ENCODE measurements around the gene LTBP1.
"Not testable (repeated sequence)": the region's sequence is repeated elsewhere in the genome, so short reads cannot be mapped to it uniquely, and the experiment has no call there.

The LTBP1 gene

DNA sequence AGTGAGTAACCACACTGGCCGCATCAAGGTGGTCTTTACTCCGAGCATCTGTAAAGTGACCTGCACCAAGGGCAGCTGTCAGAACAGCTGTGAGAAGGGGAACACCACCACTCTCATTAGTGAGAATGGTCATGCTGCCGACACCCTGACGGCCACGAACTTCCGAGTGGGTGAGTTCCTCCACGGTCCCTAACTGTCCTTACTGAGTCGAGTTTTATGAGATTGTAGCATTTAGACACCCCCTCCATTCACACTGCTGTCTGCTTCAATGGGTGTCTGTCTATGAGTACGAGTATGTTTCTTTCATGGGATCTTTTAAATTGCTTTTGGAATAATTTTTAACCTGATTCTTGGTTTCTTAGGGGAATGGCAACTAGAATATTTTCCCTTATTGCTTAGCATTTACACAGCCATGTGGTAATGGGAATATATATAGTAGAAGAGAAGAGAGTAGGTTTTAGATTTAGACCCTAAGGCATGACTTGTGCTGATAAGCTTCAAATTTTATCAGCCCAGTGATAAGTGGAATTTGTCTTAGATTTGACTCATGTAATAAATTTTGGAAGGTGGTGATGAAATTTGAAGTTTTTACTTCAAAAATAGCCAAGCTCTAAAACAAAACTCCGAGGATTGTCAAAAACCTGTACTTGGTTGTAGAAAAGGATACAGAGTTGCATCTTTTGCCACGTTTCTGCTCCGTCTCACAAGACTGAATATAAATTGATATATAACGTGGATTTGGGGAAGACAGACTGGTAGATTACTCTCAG, 188.2 kb downstream of the LTBP1 start:
- DNase-seq (ENCODE audit: extremely low read depth in 1 of 2, low read depth in 1 of 2): no peak

DNA sequence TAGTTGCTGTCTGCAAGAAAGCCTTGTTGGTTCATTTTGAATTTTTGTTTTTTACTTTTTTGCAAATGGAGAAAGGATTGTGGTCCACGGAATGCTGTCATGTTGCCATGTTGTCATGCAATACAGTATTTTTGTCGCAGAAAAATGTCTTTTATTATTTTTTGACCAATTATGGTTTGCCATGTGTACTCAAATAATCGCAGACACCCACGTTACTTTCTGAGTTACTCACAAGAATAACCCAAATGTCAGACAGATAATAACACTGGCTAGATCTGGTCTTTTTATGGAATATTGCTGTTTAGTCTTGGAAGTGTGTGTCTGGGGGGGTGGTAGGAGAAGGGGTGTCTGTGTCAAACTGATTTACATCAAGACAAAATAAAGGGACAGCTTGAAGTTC, 188.9 kb downstream of the LTBP1 start:
- DNase-seq (ENCODE audit: extremely low read depth in 1 of 2, low read depth in 1 of 2): no peak

DNA sequence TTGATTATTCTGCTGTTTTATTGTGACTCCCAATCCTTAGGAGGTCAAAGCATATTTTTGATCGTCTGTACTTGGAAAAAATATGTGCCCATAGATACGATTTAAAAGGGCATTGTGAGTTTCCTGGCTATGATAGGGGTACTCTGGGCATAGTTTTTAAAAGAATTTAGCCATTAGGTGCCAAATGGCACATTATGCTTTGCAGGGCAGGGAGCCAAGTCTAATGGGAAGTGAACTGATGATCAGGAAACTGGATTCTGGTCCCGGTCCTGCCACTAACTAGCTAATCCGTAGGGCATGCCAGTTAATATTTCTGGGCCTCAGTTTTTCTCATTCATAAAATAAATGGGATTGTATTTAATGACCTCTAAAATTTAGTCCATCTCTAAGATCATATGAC, 189.3 kb downstream of the LTBP1 start:
- DNase-seq (ENCODE audit: extremely low read depth in 1 of 2, low read depth in 1 of 2): no peak

DNA sequence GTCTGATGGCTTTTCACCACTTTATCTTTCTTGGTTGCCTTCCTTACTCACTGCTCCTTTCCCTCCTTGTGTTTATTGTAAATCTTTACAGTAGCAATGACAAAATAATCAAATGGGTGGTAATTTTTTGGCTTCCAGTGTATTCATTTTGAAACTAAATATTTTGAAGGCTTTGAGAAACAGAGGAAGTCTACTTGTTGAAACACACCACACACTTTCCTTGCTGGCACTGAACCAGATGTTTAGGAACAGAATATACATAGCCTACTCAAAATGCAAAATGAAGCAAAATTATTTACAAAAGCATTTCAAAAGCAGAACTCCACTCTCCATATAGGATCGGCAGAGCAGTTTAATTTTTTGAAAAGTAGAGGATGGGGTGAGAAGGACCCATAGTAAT, 189.8 kb downstream of the LTBP1 start:
- no peak for DNase-seq (ENCODE audit: extremely low read depth in 1 of 2, low read depth in 1 of 2)

DNA sequence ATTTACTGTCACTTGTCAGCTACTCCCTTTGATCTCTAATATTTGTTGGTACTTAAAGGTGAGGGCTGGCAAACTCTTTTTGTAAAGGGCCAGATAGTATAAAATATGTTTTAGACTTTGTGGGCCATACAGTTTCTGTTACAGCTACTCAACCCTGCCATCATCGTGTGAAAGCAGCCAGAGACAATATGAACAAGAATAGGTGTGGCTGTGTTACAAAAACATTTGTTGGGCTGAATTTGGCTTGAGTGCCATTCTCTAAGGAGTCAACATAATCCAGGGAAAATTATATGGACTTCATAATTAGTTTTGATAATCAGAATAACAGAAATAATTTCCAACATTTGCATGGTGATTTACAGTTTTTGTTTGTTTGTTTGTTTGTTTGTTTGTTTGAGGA, 190.6 kb downstream of the LTBP1 start:
- no peak for DNase-seq (ENCODE audit: extremely low read depth in 1 of 2, low read depth in 1 of 2)

DNA sequence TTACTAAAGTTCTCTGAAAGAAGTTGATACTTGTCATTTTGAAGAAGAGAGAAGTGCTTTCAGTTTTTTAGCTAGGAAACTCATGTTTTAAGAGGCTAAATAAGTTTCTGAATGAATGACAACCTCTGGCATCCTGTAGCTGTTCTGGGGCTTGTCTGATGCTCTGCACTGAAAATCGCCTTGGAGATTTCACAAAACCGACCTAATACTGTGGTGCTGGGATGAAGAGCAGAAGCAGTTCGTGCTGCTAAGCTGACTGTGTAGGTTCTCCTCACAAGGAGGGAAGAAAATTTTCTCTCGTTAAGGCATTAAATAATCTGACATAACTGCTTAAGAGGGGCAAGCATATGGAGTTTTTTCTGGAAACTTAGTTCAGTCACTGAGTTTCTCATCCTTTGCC, 193.2 kb downstream of the LTBP1 start:
- no peak for DNase-seq (ENCODE audit: extremely low read depth in 1 of 2, low read depth in 1 of 2)

DNA sequence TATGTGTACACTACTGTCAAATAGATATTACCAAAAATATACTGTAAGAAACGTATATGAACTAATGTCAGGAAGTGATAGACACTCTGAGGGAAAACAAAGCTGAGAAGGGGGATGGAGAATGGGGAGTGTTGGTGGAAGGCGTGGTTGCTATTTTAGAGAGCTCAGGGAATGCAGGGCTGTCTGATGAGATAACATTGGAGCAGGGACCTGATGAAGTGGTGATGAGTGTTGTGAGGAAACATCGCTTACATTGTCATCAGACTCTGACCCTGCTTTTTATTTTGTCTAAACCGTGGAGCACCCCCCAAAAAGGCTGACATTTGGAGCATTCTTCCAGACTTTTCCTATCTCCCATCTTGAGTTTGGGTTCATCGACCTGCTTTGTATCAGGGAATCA, 194.7 kb downstream of the LTBP1 start:
- DNase-seq (ENCODE audit: extremely low read depth in 1 of 2, low read depth in 1 of 2): no peak

DNA sequence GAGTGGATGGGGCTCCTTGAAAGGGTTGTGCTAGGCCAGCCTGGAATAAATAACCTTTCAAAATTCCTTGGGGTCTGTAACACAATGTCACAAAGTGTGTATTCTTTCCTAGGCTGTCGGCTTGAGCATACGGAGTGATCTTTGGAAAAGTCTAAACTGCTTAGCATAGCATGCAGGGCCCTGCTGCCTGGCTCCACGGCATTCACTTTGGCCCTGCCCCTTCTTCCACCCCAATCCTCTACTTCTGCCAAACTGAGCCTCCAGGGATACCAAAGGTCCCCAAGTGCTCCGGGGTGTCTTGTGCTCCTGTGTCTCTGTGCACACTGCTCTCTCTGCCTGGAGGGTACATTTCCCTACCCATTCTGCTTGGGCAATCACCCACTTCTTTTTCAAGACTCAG, 196.1 kb downstream of the LTBP1 start:
- DNase-seq (ENCODE audit: extremely low read depth in 1 of 2, low read depth in 1 of 2): no peak

DNA sequence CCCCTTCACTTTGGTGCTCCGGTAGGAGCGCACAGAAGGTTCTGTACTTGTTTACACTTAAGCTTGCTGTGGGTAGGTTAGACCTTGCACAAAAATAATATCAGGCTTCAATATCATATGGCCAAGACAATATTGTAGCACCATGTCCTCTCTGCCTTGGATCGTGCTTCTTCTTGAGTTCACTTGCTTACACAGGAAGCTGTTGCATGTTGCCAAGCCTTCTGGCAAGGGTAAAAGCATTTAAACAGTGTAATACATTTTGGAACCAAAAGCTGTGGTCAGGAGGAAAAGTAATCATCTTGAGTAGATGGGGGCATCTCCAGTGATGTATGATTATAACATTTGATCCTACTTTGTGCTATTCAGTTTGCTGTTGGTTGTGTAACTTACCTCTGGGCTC, 197.5 kb downstream of the LTBP1 start:
- no peak for DNase-seq (ENCODE audit: extremely low read depth in 1 of 2, low read depth in 1 of 2)

DNA sequence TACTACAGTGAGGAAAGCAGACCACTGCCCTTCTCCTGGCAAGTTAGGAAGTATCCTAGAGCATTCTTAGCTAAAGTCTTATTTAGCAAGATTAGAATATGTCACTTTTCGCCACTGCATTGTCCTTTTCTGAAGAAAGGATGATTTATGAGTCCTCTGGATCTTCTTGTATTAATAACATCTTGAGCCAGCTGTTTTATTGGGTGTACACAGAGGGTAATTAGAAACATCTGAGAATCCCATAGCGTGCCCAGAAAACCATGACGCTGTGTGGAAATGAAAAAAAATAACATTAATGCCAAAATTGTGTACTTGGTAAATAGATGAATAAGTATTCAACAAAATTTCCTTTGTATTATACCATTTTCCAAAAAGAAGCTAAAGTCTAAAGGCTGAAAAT, 198.7 kb downstream of the LTBP1 start:
- DNase-seq (ENCODE audit: extremely low read depth in 1 of 2, low read depth in 1 of 2): no peak

DNA sequence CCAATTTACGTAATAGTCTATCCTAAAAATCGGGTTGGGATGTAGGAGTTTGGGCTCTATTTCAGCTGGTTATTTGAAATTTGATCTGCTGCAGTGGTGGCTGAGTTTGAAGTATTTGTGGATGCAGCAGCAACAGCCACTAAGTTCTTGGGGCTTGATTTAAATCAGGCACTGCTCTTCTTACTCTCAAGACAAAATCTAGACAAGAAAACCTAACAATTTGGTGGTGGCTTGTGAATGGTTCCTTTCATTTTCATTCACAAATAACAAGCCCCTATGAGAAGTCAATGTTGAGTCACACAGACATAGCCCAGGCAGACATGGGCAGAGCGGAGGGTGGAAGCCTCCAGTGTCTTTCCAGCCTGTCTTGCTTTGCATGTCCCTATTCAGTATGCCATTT, 199.3 kb downstream of the LTBP1 start:
- no peak for DNase-seq (ENCODE audit: extremely low read depth in 1 of 2, low read depth in 1 of 2)

DNA sequence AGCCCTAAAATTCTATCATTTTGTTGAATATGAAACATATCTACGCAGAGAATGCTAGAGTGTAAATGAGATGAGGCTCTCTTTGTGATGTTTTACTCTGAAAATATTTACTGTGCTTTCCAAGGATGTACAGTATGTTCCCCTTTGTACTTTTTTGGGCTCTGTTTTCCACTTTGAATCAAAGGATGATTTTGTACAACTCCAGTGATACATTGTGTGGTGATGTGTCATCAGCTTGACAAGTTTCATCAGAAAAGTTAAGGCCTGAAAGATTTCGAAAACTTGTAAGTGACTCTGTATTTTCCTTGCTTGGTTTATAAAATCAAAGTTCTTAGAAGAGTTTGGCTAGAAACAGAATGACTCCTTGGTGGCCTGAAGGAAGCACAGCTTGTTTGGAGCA, 206.3 kb downstream of the LTBP1 start:
- no peak for DNase-seq (ENCODE audit: extremely low read depth in 1 of 2, low read depth in 1 of 2)

DNA sequence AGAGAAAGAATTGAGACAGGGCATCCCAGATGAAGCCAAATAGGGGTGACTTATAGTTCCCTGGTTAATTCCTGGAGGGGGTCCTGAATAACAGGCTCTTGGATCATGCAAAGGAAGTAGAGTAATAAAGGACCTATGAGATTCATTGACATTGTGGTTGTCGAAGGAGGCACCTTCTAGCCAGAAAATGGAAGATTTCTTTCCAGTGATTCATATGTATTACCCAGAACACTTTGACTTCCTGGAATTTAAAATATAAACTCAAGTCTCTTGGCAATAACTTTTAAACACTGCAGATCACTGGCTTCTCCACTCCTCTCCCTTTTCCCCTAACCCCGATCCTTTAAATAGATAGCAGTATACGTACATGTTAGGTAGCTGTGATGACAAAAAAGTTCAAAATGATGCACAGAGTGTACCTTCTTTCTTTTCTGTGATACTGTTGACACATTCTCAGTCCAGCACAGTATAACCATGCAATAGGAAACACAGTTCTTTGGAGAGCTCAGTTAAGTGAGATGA, 211.8 kb downstream of the LTBP1 start:
- no peak for DNase-seq (ENCODE audit: extremely low read depth in 1 of 2, low read depth in 1 of 2)

DNA sequence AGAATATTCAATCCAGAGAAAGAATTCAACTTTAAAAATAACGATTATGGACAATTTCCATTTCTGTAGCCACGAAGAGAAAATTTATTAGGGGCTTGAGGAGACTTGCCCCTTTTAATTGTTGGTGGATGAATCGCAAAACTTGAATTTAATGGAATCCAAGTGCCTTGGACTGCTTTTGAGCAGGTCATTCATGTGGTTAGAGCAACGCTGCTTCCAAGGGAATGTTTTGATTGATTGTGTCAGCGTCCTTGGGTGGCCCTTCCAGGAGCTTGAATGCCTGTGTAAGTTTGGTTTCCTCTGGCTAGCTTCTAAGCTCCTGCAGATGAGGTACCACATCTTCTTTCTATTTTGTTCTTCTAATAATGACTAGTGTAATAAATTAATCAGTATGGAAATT, 213.4 kb downstream of the LTBP1 start:
- DNase-seq (ENCODE audit: extremely low read depth in 1 of 2, low read depth in 1 of 2): no peak

DNA sequence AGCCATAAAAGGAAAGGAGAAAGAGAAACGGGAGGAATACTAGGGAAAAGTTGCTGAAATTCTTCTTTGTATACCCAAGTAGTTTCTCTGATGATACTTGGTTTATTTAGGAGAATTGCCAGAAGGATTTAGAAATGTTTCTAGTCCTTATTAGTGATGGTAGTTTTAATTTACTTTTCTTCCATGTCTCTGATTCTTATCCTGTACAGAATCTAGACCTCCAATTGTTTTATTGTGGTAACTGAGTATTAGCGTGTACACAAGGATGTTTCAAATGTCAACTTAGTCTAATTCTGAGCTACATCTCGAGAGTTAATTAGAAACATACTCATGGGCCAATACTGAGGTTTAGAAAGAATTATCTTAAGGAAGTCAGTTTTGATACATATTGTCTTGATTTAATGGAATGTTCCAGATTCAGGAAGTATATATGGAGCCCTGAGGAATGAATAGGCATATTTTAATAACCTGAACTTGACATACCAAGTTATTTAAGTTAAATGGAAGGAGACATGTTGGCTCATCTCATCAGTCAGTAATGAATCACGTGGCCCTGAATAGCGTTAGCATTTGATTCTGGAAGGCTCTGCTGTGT, 219.6 kb downstream of the LTBP1 start:
- no peak for DNase-seq (ENCODE audit: extremely low read depth in 1 of 2, low read depth in 1 of 2)

DNA sequence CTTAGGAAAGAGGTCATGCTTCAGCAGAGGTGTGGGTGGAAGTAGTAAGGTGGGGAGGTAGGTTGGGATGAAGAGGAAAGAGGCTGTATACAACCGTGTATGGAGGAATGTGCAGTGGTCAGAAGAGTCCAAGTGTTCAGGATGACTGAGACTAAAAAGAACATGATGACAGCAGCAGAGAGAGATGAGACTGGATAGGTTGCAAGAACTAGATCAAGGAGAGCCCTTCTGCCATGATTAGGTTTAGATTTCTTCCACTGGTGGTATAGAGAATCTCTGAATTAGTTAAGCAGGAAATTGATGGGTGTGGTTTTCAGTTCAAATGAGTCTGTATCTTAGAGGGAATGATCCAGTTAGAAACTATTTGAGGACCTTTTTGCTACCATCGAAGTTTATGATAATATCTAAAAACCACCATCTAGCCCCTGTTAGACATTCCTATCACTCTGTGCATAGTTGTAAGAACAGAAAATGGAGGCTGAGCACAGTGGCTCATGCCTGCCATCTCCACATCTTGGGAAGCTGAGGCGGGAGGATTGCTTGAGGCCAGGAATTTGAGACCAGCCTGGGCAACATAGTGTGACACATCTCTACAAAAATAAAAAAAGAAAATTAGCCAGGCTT, 221.0 kb downstream of the LTBP1 start:
- no peak for DNase-seq (ENCODE audit: extremely low read depth in 1 of 2, low read depth in 1 of 2)

DNA sequence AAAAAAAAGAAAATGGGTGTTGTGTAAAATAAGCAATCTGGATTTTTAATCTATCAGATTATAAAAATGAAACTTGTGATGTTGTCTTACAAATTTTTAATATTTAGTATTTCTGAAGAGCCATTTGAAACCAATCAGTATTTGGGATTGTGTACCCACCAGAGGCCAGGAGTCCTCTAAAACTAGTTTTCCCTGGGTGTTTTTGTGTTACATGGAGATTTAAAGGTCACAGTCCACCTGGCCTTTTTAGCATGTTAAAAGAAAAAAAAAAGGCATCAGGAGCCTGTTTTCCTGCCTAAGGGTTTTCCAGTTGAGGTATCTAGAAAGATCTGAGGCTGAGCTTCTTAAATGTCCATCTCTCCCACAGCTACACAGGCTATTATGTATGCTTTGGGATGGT, 221.7 kb downstream of the LTBP1 start:
- DNase-seq (ENCODE audit: extremely low read depth in 1 of 2, low read depth in 1 of 2): no peak

DNA sequence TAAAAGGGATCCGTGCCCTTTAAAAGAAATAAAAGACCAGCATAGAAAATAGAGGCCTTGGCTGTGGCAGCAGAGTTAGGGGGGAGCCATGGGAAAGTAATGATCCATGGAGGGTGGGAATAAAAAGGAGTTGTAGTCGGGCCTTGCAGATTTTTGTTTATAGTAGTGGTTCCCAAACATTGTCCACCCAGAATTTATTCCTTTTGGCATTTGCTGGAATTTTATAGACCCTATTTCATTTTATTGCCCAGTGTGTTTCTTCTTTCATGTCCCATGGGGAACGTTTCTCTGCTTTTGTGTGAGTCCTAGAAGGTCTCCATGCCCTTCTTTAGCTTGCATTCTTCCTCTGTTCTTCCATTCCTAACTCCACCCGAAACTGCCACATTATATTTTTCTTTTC, 222.2 kb downstream of the LTBP1 start:
- DNase-seq (ENCODE audit: extremely low read depth in 1 of 2, low read depth in 1 of 2): no peak

DNA sequence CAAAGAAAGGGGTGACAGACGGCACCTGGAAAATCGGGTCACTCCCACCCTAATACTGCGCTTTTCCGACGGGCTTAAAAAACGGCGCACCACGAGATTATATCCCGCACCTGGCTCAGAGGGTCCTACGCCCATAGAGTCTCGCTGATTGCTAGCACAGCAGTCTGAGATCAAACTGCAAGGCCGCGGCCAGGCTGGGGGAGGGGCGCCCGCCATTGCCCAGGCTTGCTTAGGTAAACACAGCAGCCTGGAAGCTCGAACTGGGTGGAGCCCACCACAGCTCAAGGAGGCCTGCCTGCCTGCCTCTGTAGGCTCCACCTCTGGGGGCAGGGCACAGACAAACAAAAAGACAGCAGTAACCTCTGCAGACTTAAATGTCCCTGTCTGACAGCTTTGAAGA, 223.5 kb downstream of the LTBP1 start:
- not testable (repeated sequence) for DNase-seq (ENCODE audit: extremely low read depth in 1 of 2, low read depth in 1 of 2)

DNA sequence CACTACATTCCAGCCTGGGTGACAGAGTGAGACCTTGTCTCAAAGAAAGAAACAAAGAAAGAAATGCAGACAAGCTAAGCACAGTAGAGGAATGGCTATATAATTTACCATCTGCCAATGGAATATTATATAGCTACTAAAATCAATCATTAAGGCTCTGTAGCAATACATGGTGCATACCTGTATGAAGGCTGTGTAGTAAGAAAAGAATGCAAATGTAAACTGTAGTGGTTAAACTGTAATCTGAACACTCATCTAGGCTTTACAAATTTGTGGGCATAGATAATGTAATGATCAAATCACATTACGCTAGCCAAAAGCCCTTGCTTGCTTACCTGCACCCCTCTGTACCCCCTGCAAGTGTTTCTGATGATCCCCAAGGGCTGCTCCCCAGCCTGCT, 230.9 kb downstream of the LTBP1 start:
- no peak for DNase-seq (ENCODE audit: extremely low read depth in 1 of 2, low read depth in 1 of 2)

DNA sequence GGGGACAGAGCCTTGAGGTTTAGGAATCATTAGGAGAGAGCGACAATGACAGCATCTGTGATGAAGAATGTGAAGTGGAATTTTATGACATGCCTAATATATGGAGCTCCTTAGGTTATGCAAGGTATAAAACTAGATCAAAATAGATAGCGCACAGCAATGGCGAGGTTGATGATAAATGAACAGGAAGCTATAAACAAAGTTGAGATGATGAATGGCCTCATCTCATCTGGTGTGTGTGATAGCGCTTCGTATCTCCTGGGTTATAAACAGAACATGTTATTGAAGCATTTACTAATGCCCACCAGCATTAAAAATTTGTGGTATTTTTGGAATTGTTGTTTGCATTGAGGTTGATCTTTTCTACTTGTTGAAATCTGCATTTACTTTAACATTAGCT, 231.5 kb downstream of the LTBP1 start:
- DNase-seq (ENCODE audit: extremely low read depth in 1 of 2, low read depth in 1 of 2): no peak

DNA sequence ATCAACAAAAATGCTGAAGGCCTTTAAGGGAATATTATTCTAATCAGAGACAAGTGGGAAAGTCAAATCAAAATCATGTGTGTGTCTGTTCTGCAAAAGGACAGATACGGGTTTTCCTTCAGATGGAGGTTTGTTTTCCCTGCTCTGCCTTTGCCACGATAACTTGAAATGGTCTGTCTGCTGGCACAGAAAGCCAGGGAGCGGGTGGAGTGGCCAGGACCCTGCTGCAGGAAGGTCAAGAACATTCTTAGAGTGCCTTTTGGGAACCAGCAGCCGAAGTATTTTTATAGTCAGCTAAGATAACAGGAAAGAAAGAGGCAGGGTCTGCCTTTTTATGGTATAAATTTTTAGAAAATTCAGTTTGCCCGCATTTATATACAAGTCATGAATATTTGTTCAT, 234.2 kb downstream of the LTBP1 start:
- DNase-seq (ENCODE audit: extremely low read depth in 1 of 2, low read depth in 1 of 2): no peak

Data from stimulated activated CD8-positive, alpha-beta memory T cell treated with anti-CD3 and anti-CD28 coated beads, Interleukin-7, amount 100 ng/mL, for 48 hours (primary cell).